SK-N-SH (cell line): ENCODE data around the gene CHRNA5. TPM values are rescaled to one million over a fixed set of nuclear protein-coding genes. Genes with fewer than 3 reads are reported as not detected.
"Not testable (repeated sequence)": the region's sequence is repeated elsewhere in the genome, so short reads cannot be mapped to it uniquely, and the experiment has no call there.

ENCODE experiments used
- CTCF ChIA-PET: fragments of 300-600, 350-600 bp; formaldehyde crosslinking; extraction: SDS; loops from one replicate; lab custom pipeline; 2021; lab: Yijun Ruan, JAX
- POLR2A ChIA-PET: fragments of 350-600 bp; sonication (Branson Sonifier 250); formaldehyde crosslinking; extraction: SDS; loops from one replicate; lab custom pipeline; 2020; ENCODE audit warnings: antibody characterized with exemption, inconsistent platforms; lab: Yijun Ruan, JAX
- DNase-seq: peaks from one replicate; pipeline ENCODE4 v3.0.0; 2012
- H2AFZ ChIP-seq: fragments of 200-600 bp; sonication (generic); 2 replicates; pipeline ENCODE4 v1.8.1; 2016; ENCODE audit warnings: antibody characterized with exemption, mild to moderate bottlenecking, low read depth
- H3F3A ChIP-seq: fragments of 200-600 bp; sonication (generic); replicated peaks from 2 replicates; pipeline ENCODE3; 2016; ENCODE audit warnings: antibody characterized with exemption, mild to moderate bottlenecking; ENCODE audit not compliant: insufficient read depth
- H3K27ac ChIP-seq, 2 experiments: fragments of 200-500 bp in 1 of 2; fragments of 200-600 bp in 1 of 2; sonication (Bioruptor generic) in 1 of 2; sonication (generic), shearing (Covaris generic) in 1 of 2; 2 replicates each; pipeline versions ENCODE4 v1.5.1 to v1.6.1; 2014 to 2016; ENCODE audit warnings: low read depth in 2 of 2, inconsistent platforms in 1 of 2, low read length in 1 of 2, mild to moderate bottlenecking in 1 of 2, mixed read lengths in 1 of 2
- H3K27me3 ChIP-seq: fragments of 200-600 bp; sonication (generic), shearing (Covaris generic); 2 replicates; pipeline ENCODE4 v1.6.1; 2016; ENCODE audit warnings: mixed run types; ENCODE audit not compliant: insufficient read depth
- H3K36me3 ChIP-seq, 2 experiments: fragments of 200-500 bp in 1 of 2; fragments of 200-600 bp in 1 of 2; sonication (Bioruptor generic) in 1 of 2; sonication (generic) in 1 of 2; replicated peaks in 1 of 2; 2 replicates each; pipeline versions ENCODE3 to v1.5.1; 2014 to 2016; ENCODE audit warnings: low read length in 1 of 2, mild to moderate bottlenecking in 1 of 2; ENCODE audit not compliant: insufficient read depth in 2 of 2, control insufficient read depth in 1 of 2
- H3K4me1 ChIP-seq, 2 experiments: fragments of 200-500 bp in 1 of 2; fragments of 200-600 bp in 1 of 2; sonication (Bioruptor generic) in 1 of 2; sonication (generic), shearing (Covaris generic) in 1 of 2; 2 replicates each; pipeline versions ENCODE4 v1.5.1 to v1.6.1; 2014 to 2016; ENCODE audit warnings: low read depth in 1 of 2, low read length in 1 of 2, mixed run types in 1 of 2; ENCODE audit not compliant: insufficient read depth in 2 of 2, control insufficient read depth in 1 of 2
- H3K4me2 ChIP-seq: fragments of 200-600 bp; sonication (generic), shearing (Covaris generic); 2 replicates; pipeline ENCODE4 v1.6.1; 2017; ENCODE audit warnings: mixed run types
- H3K4me3 ChIP-seq, 2 experiments: fragments of 200-500 bp in 1 of 2; fragments of 200-600 bp in 1 of 2; sonication (Bioruptor generic) in 1 of 2; sonication (generic), shearing (Covaris generic) in 1 of 2; 2 replicates each; pipeline versions ENCODE4 v1.5.1 to v1.8.1; 2014 to 2016; ENCODE audit warnings: low read depth in 2 of 2, inconsistent platforms in 1 of 2, low read length in 1 of 2, mild to moderate bottlenecking in 1 of 2, mixed read lengths in 1 of 2, moderate library complexity in 1 of 2
- H3K79me2 ChIP-seq: fragments of 200-600 bp; sonication (generic); 2 replicates; pipeline ENCODE4 v1.8.1; 2017; ENCODE audit warnings: mild to moderate bottlenecking; ENCODE audit not compliant: insufficient read depth
- H3K9ac ChIP-seq: fragments of 200-600 bp; sonication (generic); 2 replicates; pipeline ENCODE4 v1.6.1; 2017; ENCODE audit warnings: mixed run types
- H3K9me2 ChIP-seq: fragments of 200-600 bp; sonication (generic); 2 replicates; pipeline ENCODE4 v1.6.1; 2017; ENCODE audit warnings: mixed run types
- H3K9me3 ChIP-seq: fragments of 200-600 bp; sonication (generic); 2 replicates; pipeline ENCODE4 v1.6.1; 2017; ENCODE audit warnings: mixed run types, mild to moderate bottlenecking, moderate library complexity
- H4K20me1 ChIP-seq: fragments of 200-600 bp; sonication (generic); 2 replicates; pipeline ENCODE4 v1.6.1; 2017; ENCODE audit warnings: mild to moderate bottlenecking, mixed run types; ENCODE audit not compliant: insufficient read depth
- CHD2 ChIP-seq: fragments of 150-350 bp; IDR thresholded peaks from 2 replicates; pipeline ENCODE4 v1.6.1; 2018; ENCODE audit warnings: low read length; ENCODE audit not compliant: partially characterized antibody
- CTCF ChIP-seq: fragments of 200-600 bp; sonication (generic); IDR thresholded peaks from 2 replicates; pipeline ENCODE4 v1.6.1; 2017; ENCODE audit warnings: antibody characterized with exemption, mild to moderate bottlenecking, moderate library complexity
- ELF1 ChIP-seq: IDR thresholded peaks from 2 replicates; pipeline ENCODE4 v1.4.0; 2012
- EP300 ChIP-seq, 2 experiments: IDR thresholded peaks; 2 replicates each; pipeline versions ENCODE4 v1.4.0 to v1.6.1; 2012; ENCODE audit warnings: borderline replicate concordance in 1 of 2, low read depth in 1 of 2, low read length in 1 of 2
- EZH2phosphoT487 ChIP-seq: fragments of 200-600 bp; sonication (generic); IDR thresholded peaks from 2 replicates; pipeline ENCODE4 v1.6.1; 2017; ENCODE audit warnings: low read depth, mixed run types, mild to moderate bottlenecking, antibody characterized with exemption, moderate library complexity, borderline replicate concordance
- GABPA ChIP-seq: IDR thresholded peaks from 2 replicates; pipeline ENCODE4 v1.4.0; 2012; ENCODE audit warnings: low read depth, mild to moderate bottlenecking
- GATA2 ChIP-seq: sonication (generic); formaldehyde crosslinking; IDR thresholded peaks from 2 replicates; pipeline ENCODE4 v1.5.0; 2020; ENCODE audit warnings: mild to moderate bottlenecking, missing genetic modification reagents
- MXI1 ChIP-seq: IDR thresholded peaks from 2 replicates; pipeline ENCODE4 v1.6.1; 2012; ENCODE audit warnings: mild to moderate bottlenecking, low read depth, low read length, improper control_type of control experiment
- NRF1 ChIP-seq: IDR thresholded peaks from 2 replicates; pipeline ENCODE4 v1.6.1; 2012; ENCODE audit warnings: low read depth, mild to moderate bottlenecking, low read length
- POLR2AphosphoS5 ChIP-seq: IDR thresholded peaks from 2 replicates; pipeline ENCODE4 v1.6.1; 2012; ENCODE audit warnings: low read depth, low read length
- RCOR1 ChIP-seq: fragments of 150-350 bp; IDR thresholded peaks from 2 replicates; pipeline ENCODE4 v1.6.1; 2017; ENCODE audit warnings: antibody characterized with exemption, low read length
- TAF1 ChIP-seq: IDR thresholded peaks from 2 replicates; pipeline ENCODE4 v1.6.1; 2012; ENCODE audit warnings: low read depth, mild to moderate bottlenecking, low read length, moderate library complexity, borderline replicate concordance
- TEAD4 ChIP-seq: IDR thresholded peaks from 2 replicates; pipeline ENCODE4 v1.4.0; 2012; ENCODE audit warnings: mild to moderate bottlenecking, borderline replicate concordance; ENCODE audit not compliant: insufficient read depth
- YY1 ChIP-seq: IDR thresholded peaks from 2 replicates; pipeline ENCODE4 v1.4.0; 2012; ENCODE audit warnings: low read depth, mild to moderate bottlenecking
- ZBTB33 ChIP-seq: IDR thresholded peaks from 2 replicates; pipeline ENCODE4 v1.4.0; 2012; ENCODE audit warnings: low read depth, borderline replicate concordance
- WGBS: methylation state at CpG from one replicate; pipeline ENCODE4 v1.1.6; 2017; ENCODE audit warnings: low lambda C conversion rate; 5-methylcytosine and 5-hydroxymethylcytosine counted together
- polyA plus RNA-seq, 3 experiments: library from polyadenylated mRNA; depleted of rRNA; stranded (reverse); fragments of >200 nt; gene quantifications; 2 replicates each; pipeline ENCODE4 v1.2.3, GENCODE V29; 2012
- TF ChIP-seq, protein P1 (sequence below): IDR thresholded peaks from 2 replicates; pipeline ENCODE4 v1.4.0; 2012; ENCODE audit warnings: low read depth

The CHRNA5 gene
- polyA plus RNA-seq, 1 of the 3 experiments (the other 2 are of a cell fraction), result 5.5 TPM

DNA sequence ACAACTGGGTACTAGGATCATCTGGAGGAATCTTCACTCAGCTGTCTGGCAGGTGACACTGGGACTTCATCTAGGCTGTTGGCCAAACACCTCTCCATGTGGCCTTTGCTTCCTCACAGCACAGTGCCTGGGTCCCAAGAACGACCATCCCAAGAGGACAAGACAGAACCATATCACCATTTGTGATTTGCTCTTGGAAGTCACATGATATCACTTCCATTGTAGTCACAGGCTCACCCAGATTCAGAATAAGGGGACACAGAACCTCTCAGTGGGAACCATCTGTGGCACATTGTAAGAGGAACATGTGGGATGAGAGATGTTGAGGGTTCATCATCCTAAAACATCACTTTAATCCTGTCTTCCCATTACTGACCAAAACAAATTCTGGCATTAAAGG is 27.0 kb upstream of the CHRNA5 start (continued):
- no peak for TF ChIP-seq GATA2 (CRISPR knock-in tag)
- no peak for TF ChIP-seq CHD2
- TF ChIP-seq GABPA, result no peak
- TF ChIP-seq ZBTB33, result no peak
- TF ChIP-seq YY1, result no peak
- TF ChIP-seq RCOR1, result no peak

DNA sequence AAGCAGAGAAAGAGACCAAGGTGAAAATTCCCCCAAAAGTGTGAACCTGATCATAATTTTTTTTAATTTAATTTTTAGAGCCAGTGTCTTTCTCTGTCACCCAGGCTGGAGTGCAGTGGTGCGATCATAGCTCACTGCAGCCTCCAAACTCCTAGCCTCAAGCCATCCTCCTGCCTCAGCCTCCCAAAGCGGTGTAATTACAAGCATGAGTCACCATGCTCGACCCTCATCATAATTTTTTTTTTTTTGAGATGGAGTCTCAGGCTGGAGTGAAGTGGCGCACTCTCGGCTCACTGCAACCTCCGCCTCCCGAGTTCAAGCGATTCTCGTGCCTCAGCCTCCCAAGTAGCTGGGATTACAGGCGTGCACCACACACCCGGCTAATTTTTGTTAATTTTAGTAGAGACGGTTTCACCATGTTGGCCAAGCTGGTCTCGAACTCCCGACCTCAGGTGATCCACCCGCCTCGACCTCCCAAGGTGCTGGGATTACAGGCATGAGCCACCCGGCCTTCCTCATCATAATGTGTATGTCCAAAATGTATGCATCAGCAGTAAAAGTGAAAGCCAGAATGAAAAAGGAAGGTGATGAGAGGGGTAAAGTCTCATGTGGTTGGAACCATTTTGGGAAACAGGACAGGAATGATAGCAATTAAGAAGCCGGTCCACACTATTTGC is 25.7 kb upstream of the CHRNA5 start:
- H3K9me2 ChIP-seq, H3K4me1 ChIP-seq, H3F3A ChIP-seq, H3K9me3 ChIP-seq, H3K27me3 ChIP-seq, DNase-seq, H4K20me1 ChIP-seq: not testable (repeated sequence)
- peak overlapping the region; percentile 83 for H3K4me2 ChIP-seq
- H3K4me3 ChIP-seq, result peak overlapping the region; percentile 81 to 83
- CTCF ChIA-PET, result interaction anchor here (0.7 to 2.2 kb wide), 5 partner anchors 10 to 211 kb away, joined by 3 to 7 read pairs (median 5); partner anchors contain the start of gene CHRNA5
- WGBS, result 76% methylated on average over 18 of the region's 18 CpGs
- peaks cover 16 to 29% of the 10 kb centered on the region in 2 experiments for H3K36me3 ChIP-seq
- POLR2A ChIA-PET, result interaction anchor here (0.6 to 1.7 kb wide), 5 partner anchors 10 to 380 kb away, joined by 3 to 17 read pairs (median 6); partner anchors contain the start of genes CHRNA5 and HYKK
- H3K79me2 ChIP-seq, result peaks cover 37% of the 10 kb centered on the region
- H2AFZ ChIP-seq, result peak overlapping the region; percentile 93
- peak overlapping the region; percentile 86 for H3K9ac ChIP-seq
- peak overlapping the region; percentile 92 to 97 for H3K27ac ChIP-seq

DNA sequence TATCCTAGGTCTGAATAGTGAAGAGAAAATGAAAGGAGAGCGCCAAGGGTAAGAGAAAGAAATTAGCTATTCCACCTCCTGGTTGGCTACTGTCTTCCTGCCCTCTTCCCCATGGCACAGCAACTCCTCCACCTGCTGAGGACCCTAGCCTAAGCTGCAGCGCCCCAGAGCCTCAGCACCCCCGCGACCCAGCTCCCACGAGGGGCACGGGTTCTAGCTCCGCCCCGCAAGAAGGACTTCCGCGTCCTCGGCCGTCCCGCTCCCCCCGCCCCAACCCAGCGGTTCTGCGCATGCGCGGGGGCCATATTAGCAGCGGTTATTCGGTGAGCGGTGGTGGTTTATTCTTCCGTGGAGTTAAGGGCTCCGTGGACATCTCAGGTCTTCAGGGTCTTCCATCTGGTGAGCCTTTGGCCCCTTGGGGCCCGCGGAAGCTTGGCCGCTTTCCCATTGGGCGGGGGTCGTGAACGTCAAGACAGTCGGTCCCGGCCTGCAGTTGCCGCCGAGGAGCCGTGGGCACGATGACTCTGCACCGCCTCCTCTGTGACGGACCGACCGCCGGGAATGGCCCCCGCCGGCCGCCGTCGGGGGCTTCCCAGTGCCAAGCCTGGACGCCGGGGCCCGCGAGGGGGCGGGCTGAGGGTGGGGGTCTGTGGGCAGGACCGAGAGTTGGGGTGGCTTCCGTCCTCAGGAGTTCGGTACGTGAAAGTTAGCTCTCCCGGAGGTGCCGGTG is 25.0 kb upstream of the CHRNA5 start, which contains the start of gene PSMA4:
TSS of gene PSMA4 (plus strand) at position 304 of the 730 bp plus-strand sequence. CDS start 1,484 bp downstream, outside the sequence.
- Histone ChIP-seq H3K27me3 (no peaks in the 10 kb centered on the region), H3K79me2 (peaks cover 37% of the 10 kb centered on the region), H3K9me2 (no peaks in the 10 kb centered on the region), H3K36me3 (peaks cover 23 to 36% of the 10 kb centered on the region in 2 experiments), H3K27ac (peak within 1 kb of the TSS; percentile 92 to 97), H3K4me2 (peak within 1 kb of the TSS; percentile 83), H4K20me1 (no peaks in the 10 kb centered on the region), H3K9me3 (no peaks in the 10 kb centered on the region), H3F3A (no peaks in the 10 kb centered on the region), H2AFZ (peak within 1 kb of the TSS; percentile 93), H3K4me1 (peaks cover 4 to 5% of the 10 kb centered on the region in 2 experiments; a peak in 2 of 4 replicates), H3K9ac (peak within 1 kb of the TSS; percentile 86), H3K4me3 (peak within 1 kb of the TSS; percentile 81 to 83)
- DNase-seq, result peak; percentile 98
- WGBS, result 3% methylated on average over 42 of the region's 56 CpGs
- ChIA-PET CTCF (interaction anchor here (0.7 to 2.2 kb wide), 8 partner anchors 9 to 211 kb away, joined by 3 to 7 read pairs (median 4); partner anchors contain the start of gene CHRNA5), POLR2A (interaction anchor here (0.9 to 1.7 kb wide), 7 partner anchors 9 to 101 kb away, joined by 3 to 17 read pairs (median 4); partner anchors contain the start of genes CHRNA5 and HYKK)
- peak; percentile 35; the same call in 1 of the 2 replicates for TF ChIP-seq GABPA
- TF ChIP-seq MXI1, result peak; percentile 82
- TF ChIP-seq ELF1, result peak; percentile 95
- TF ChIP-seq EZH2phosphoT487, result no peak
- peak; percentile 10 for TF ChIP-seq CHD2
- TF ChIP-seq POLR2AphosphoS5, result peak; percentile 99
- TF ChIP-seq EP300 (IDR thresholded peaks at IDR 0.05; ENCODE audit: borderline replicate concordance in 1 of 2, low read depth in 1 of 2, low read length in 1 of 2), result no peak
- TF ChIP-seq, protein P1, sequence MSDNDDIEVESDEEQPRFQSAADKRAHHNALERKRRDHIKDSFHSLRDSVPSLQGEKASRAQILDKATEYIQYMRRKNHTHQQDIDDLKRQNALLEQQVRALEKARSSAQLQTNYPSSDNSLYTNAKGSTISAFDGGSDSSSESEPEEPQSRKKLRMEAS, result peak; percentile 87; the same call in 1 of the 2 replicates
- no peak for TF ChIP-seq TEAD4
- 0 out of 2 replicates have a peak, but pooled peaks have one; percentile 16 for TF ChIP-seq CTCF
- TF ChIP-seq NRF1, result peak; percentile 83
- TF ChIP-seq TAF1, result peak; percentile 83
- TF ChIP-seq YY1, result peak; percentile 91
